ENCODE measurements around the gene GLIS2.

GRCh38 chr16:4339909-4340308 is 24.0 kb downstream of the GLIS2 start:
- TF ChIP-seq POLR2AphosphoS5 (IDR thresholded peaks at IDR 0.05; ENCODE audit: borderline replicate concordance, low read depth, low read length): no peak
- TF ChIP-seq EZH2 (IDR thresholded peaks at IDR 0.05): no peak
